ENCODE data around the gene RCVRN. TPM values are rescaled to one million over a fixed set of nuclear protein-coding genes. Genes with fewer than 3 reads are reported as not detected.

Gene RCVRN
- total and polyA plus RNA-seq, 2 of the 4 experiments (the other 2 are of a cell fraction) = not detected

GRCh38 chr17:9883451-9883850 lies 21.6 kb downstream of the RCVRN start:
- H3K4ac ChIP-seq (ENCODE audit: low read depth, low read length) = no peak overlapping the region
- H3K36me3 ChIP-seq (ENCODE audit: control insufficient read depth, insufficient read depth, low read length) = no peaks in the 10 kb centered on the region
- no peak overlapping the region for H3K14ac ChIP-seq (replicated peaks; ENCODE audit: low read depth, low read length)
- no peak overlapping the region for H2BK20ac ChIP-seq (ENCODE audit: low read depth, low read length)
- H3K4me1 ChIP-seq (ENCODE audit: control insufficient read depth, insufficient read depth, low read length) = no peaks in the 10 kb centered on the region; the same call in 1 of the 2 replicates
- no peak overlapping the region for H4K8ac ChIP-seq (ENCODE audit: low read depth in 2 of 2, low read length in 2 of 2)
- no peak overlapping the region for H2BK120ac ChIP-seq (ENCODE audit: low read depth, low read length)
- intact Hi-C loops (cut with micrococcal nuclease) = no loop called here
- DNase-seq (no peak), ATAC-seq (ENCODE audit: low read depth) (no peak)
- no peak overlapping the region for H2AK9ac ChIP-seq (replicated peaks; ENCODE audit: low read depth, low read length, poor library complexity)
- ChIA-PET CTCF (no interaction called here), POLR2A (ENCODE audit: unreplicated experiment) (no interaction called here)
- no peak overlapping the region for H2AFZ ChIP-seq (replicated peaks; ENCODE audit: low read length, poor library complexity)
- H3K18ac ChIP-seq (ENCODE audit: low read depth, low read length) = no peak overlapping the region
- no peaks in the 10 kb centered on the region for H4K20me1 ChIP-seq (ENCODE audit: insufficient read depth, low read length)
- no peak overlapping the region for H3K9ac ChIP-seq (ENCODE audit: low read depth, low read length)
- H3K23ac ChIP-seq (ENCODE audit: low read depth, low read length) = no peak overlapping the region
- BruUV-seq (replicated peaks) = no TSS peak
- H3K79me1 ChIP-seq (ENCODE audit: low read depth in 1 of 2, low read length in 2 of 2) = no peaks in the 10 kb centered on the region
- in situ Hi-C loops (cut with MboI; ENCODE audit: low sequenced_read_pairs) = no loop called here
- dilution Hi-C loops (cut with HindIII; ENCODE audit: low sequenced_read_pairs, unreplicated experiment) = no loop called here
- peaks cover 9% of the 10 kb centered on the region for H3K9me3 ChIP-seq (ENCODE audit: control insufficient read depth, insufficient read depth, low read length)
- no peak overlapping the region for H3K4me3 ChIP-seq (ENCODE audit: insufficient read depth, low read depth, low read length)
- no peak overlapping the region for H4K5ac ChIP-seq (ENCODE audit: low read depth, low read length)
- H4K91ac ChIP-seq (ENCODE audit: insufficient read depth, low read depth, low read length) = no peak overlapping the region
- no peak overlapping the region for H3K4me2 ChIP-seq (ENCODE audit: low read depth, low read length)
- no peak overlapping the region for H2BK15ac ChIP-seq (ENCODE audit: low read depth, low read length)
- H3K9me1 ChIP-seq (ENCODE audit: insufficient read depth, low read length) = no peaks in the 10 kb centered on the region
- H3K56ac ChIP-seq (ENCODE audit: extremely low read depth, insufficient read depth, low read length) = no peak overlapping the region
- TF ChIP-seq POLR2A (IDR thresholded peaks at IDR 0.05; ENCODE audit: low read depth, low read length) (no peak), BHLHE40 (IDR thresholded peaks at IDR 0.05; ENCODE audit: low read depth, low read length) (no peak), CEBPB (IDR thresholded peaks at IDR 0.05; ENCODE audit: low read depth, low read length) (no peak), MAZ (IDR thresholded peaks at IDR 0.05; ENCODE audit: borderline replicate concordance, low read depth, low read length) (no peak), NFE2L2 (IDR thresholded peaks at IDR 0.05; ENCODE audit: low read depth, low read length) (no peak), CHD1 (IDR thresholded peaks at IDR 0.05; ENCODE audit: low read depth, low read length) (no peak), MAFK (IDR thresholded peaks at IDR 0.05; ENCODE audit: low read depth, low read length) (no peak), MXI1 (IDR thresholded peaks at IDR 0.05; ENCODE audit: borderline replicate concordance, low read depth, low read length) (no peak), CTCF (conservative IDR thresholded peaks at IDR 0.05; ENCODE audit: low read depth, low read length) (no peak), RAD21 (IDR thresholded peaks at IDR 0.05; ENCODE audit: low read length) (no peak), RFX5 (IDR thresholded peaks at IDR 0.05; ENCODE audit: low read depth, low read length) (no peak)
- TF ChIP-seq, protein P1, sequence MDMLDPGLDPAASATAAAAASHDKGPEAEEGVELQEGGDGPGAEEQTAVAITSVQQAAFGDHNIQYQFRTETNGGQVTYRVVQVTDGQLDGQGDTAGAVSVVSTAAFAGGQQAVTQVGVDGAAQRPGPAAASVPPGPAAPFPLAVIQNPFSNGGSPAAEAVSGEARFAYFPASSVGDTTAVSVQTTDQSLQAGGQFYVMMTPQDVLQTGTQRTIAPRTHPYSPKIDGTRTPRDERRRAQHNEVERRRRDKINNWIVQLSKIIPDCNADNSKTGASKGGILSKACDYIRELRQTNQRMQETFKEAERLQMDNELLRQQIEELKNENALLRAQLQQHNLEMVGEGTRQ (IDR thresholded peaks at IDR 0.05; ENCODE audit: low read depth, low read length) = no peak
- H3K27me3 ChIP-seq (ENCODE audit: control insufficient read depth, insufficient read depth, low read length) = no peaks in the 10 kb centered on the region
- no peak overlapping the region for H2BK5ac ChIP-seq (ENCODE audit: low read depth, low read length, poor library complexity, severe bottlenecking)
- H3K27ac ChIP-seq (ENCODE audit: insufficient read depth, low read length) = no peak overlapping the region
- H2AK5ac ChIP-seq (ENCODE audit: low read depth, low read length) = no peak overlapping the region

Data from IMR-90 (cell line).